Neural progenitor cell (in vitro differentiated cells): Measurements from ENCODE around the gene DNASE1L2. TPM values are rescaled to one million over a fixed set of nuclear protein-coding genes. Genes with fewer than 3 reads are reported as not detected.
"Not testable (repeated sequence)": the region's sequence is repeated elsewhere in the genome, so short reads cannot be mapped to it uniquely, and the experiment has no call there.

Source experiments
- DNase-seq: peaks from one replicate; pipeline ENCODE4 v3.0.0-alpha.2; 2016; ENCODE audit warnings: low spot score
- H2AFZ ChIP-seq: fragments of 200-600 bp; sonication (generic); replicated peaks from 2 replicates; pipeline ENCODE4 v1.6.1; 2016; ENCODE audit warnings: antibody characterized with exemption
- H3F3A ChIP-seq: fragments of 200-600 bp; sonication (generic); 2 replicates; pipeline ENCODE4 v1.6.1; 2016; ENCODE audit warnings: antibody characterized with exemption, low read depth
- H3K27ac ChIP-seq: fragments of 200-600 bp; sonication (generic); 2 replicates; pipeline ENCODE4 v1.5.1; 2016; ENCODE audit warnings: mild to moderate bottlenecking
- H3K27me3 ChIP-seq: fragments of 200-600 bp; sonication (generic); 2 replicates; pipeline ENCODE4 v1.6.1; 2016; ENCODE audit warnings: mild to moderate bottlenecking, moderate library complexity
- H3K36me3 ChIP-seq: fragments of 200-600 bp; sonication (generic); 2 replicates; pipeline ENCODE4 v1.5.1; 2016
- H3K4me1 ChIP-seq: fragments of 200-600 bp; sonication (generic); 2 replicates; pipeline ENCODE4 v1.6.1; 2016; ENCODE audit warnings: mixed run types
- H3K4me2 ChIP-seq: fragments of 200-600 bp; sonication (generic); 2 replicates; pipeline ENCODE4 v1.6.1; 2016
- H3K4me3 ChIP-seq: fragments of 200-600 bp; sonication (generic); 2 replicates; pipeline ENCODE4 v1.5.1; 2016
- H3K79me2 ChIP-seq: fragments of 200-600 bp; sonication (generic); 2 replicates; pipeline ENCODE4 v1.6.1; 2016; ENCODE audit warnings: low read depth
- H3K9ac ChIP-seq: fragments of 200-600 bp; sonication (generic); 2 replicates; pipeline ENCODE4 v1.6.1; 2016
- H3K9me3 ChIP-seq: fragments of 200-600 bp; sonication (generic); 2 replicates; pipeline ENCODE4 v1.5.1; 2016; ENCODE audit warnings: low read depth
- H4K20me1 ChIP-seq: fragments of 200-600 bp; sonication (generic); 2 replicates; pipeline ENCODE4 v1.6.1; 2016; ENCODE audit warnings: low read depth
- H3K27ac Mint-ChIP-seq: 3 replicates; pipeline ENCODE4 v1.8.0; 2021; ENCODE audit warnings: mixed read lengths
- H3K27me3 Mint-ChIP-seq: 2 replicates; pipeline ENCODE4 v1.8.0; 2022; ENCODE audit warnings: low read depth, mild to moderate bottlenecking, inconsistent platforms, moderate library complexity, mixed read lengths; ENCODE audit not compliant: insufficient read depth
- H3K36me3 Mint-ChIP-seq: 3 replicates; pipeline ENCODE4 v1.8.0; 2021; ENCODE audit warnings: mixed read lengths
- H3K4me1 Mint-ChIP-seq: 3 replicates; pipeline ENCODE4 v1.8.0; 2021; ENCODE audit warnings: mixed read lengths
- H3K4me3 Mint-ChIP-seq: 3 replicates; pipeline ENCODE4 v1.8.0; 2021; ENCODE audit warnings: mild to moderate bottlenecking, moderate library complexity, mixed read lengths
- H3K9me3 Mint-ChIP-seq: 3 replicates; pipeline ENCODE4 v1.8.0; 2020; ENCODE audit warnings: mixed read lengths
- CTCF ChIP-seq: fragments of 200-600 bp; sonication (generic); IDR thresholded peaks from 2 replicates; pipeline ENCODE4 v1.5.1; 2017; ENCODE audit warnings: antibody characterized with exemption, mild to moderate bottlenecking
- EZH2 ChIP-seq: fragments of 200-600 bp; sonication (generic); IDR thresholded peaks from 2 replicates; pipeline ENCODE4 v1.6.1; 2017; ENCODE audit warnings: antibody characterized with exemption, mild to moderate bottlenecking, moderate library complexity
- EZH2phosphoT487 ChIP-seq: fragments of 200-600 bp; sonication (generic); IDR thresholded peaks from 2 replicates; pipeline ENCODE4 v1.6.1; 2017; ENCODE audit warnings: antibody characterized with exemption
- total RNA-seq: library from RNA; depleted of rRNA; stranded (reverse); fragments of >200 nt; gene quantifications from 2 replicates; pipeline ENCODE4 v1.2.3, GENCODE V29; 2015; ENCODE audit warnings: low replicate concordance

Gene DNASE1L2
- total RNA-seq, 1 donor from 2014 or later, result 0.21 TPM

- Histone ChIP-seq H3F3A (peaks cover 55% of the 10 kb centered on the region), H3K36me3 (peaks cover 22% of the 10 kb centered on the region), H3K27ac (no peak overlapping the region), H3K79me2 (peaks cover 53% of the 10 kb centered on the region), H3K4me1 (peaks cover 3% of the 10 kb centered on the region), H4K20me1 (peaks cover 67% of the 10 kb centered on the region), H3K9ac (no peak overlapping the region), H3K4me3 (no peak overlapping the region), H3K4me2 (no peak overlapping the region), H3K27me3 (no peaks in the 10 kb centered on the region), H3K9me3 (no peaks in the 10 kb centered on the region), H2AFZ (no peak overlapping the region)
- TF ChIP-seq EZH2 (no peak), CTCF (no peak), EZH2phosphoT487 (no peak)
- DNase-seq, result no peak
- no peaks in the 10 kb centered on the region for H3K9me3 Mint-ChIP-seq
- peaks cover 8% of the 10 kb centered on the region for H3K27me3 Mint-ChIP-seq
- H3K27ac Mint-ChIP-seq, result no peak overlapping the region
- H3K36me3 Mint-ChIP-seq, result peaks cover 39% of the 10 kb centered on the region
- H3K4me3 Mint-ChIP-seq, result peak overlapping the region; percentile 33
- peaks cover 4% of the 10 kb centered on the region for H3K4me1 Mint-ChIP-seq
Measured at GRCh38 chr16:2256531-2257140, 20.4 kb downstream of the DNASE1L2 start.

- Histone ChIP-seq H3K27me3 (no peaks in the 10 kb centered on the region), H3K79me2 (peaks cover 64% of the 10 kb centered on the region), H3K4me2 (no peak overlapping the region), H3K36me3 (peaks cover 23% of the 10 kb centered on the region), H2AFZ (no peak overlapping the region), H3K4me1 (no peaks in the 10 kb centered on the region), H3K4me3 (no peak overlapping the region), H3F3A (peaks cover 47% of the 10 kb centered on the region), H3K9ac (no peak overlapping the region), H3K9me3 (no peaks in the 10 kb centered on the region), H3K27ac (no peak overlapping the region), H4K20me1 (peaks cover 67% of the 10 kb centered on the region)
- Mint-ChIP-seq H3K27ac (no peak overlapping the region), H3K27me3 (peaks cover 8% of the 10 kb centered on the region), H3K4me3 (no peak overlapping the region), H3K9me3 (no peaks in the 10 kb centered on the region), H3K4me1 (no peaks in the 10 kb centered on the region), H3K36me3 (peaks cover 47% of the 10 kb centered on the region)
- TF ChIP-seq CTCF, result no peak
- no peak for TF ChIP-seq EZH2
- no peak for TF ChIP-seq EZH2phosphoT487
- no peak for DNase-seq
Measured at GRCh38 chr16:2257726-2258125, 21.5 kb downstream of the DNASE1L2 start.

GRCh38 chr16:2258530-2258929 is 22.3 kb downstream of the DNASE1L2 start:
- H3K27me3 Mint-ChIP-seq, H3K4me2 ChIP-seq, H2AFZ ChIP-seq, H3K27ac Mint-ChIP-seq, H3K9me3 Mint-ChIP-seq, H3K4me3 Mint-ChIP-seq, H3K4me1 Mint-ChIP-seq, H3K4me3 ChIP-seq, H3K4me1 ChIP-seq, H3K27ac ChIP-seq, H3K27me3 ChIP-seq, H3K9me3 ChIP-seq, H3K9ac ChIP-seq, DNase-seq: not testable (repeated sequence)
- H3K36me3 ChIP-seq, result peaks cover 23% of the 10 kb centered on the region
- peaks cover 42% of the 10 kb centered on the region for H3K36me3 Mint-ChIP-seq
- H4K20me1 ChIP-seq, result peaks cover 72% of the 10 kb centered on the region
- H3K79me2 ChIP-seq, result peaks cover 72% of the 10 kb centered on the region
- peaks cover 39% of the 10 kb centered on the region for H3F3A ChIP-seq

- Mint-ChIP-seq H3K4me1 (peaks cover 7% of the 10 kb centered on the region), H3K36me3 (peaks cover 44% of the 10 kb centered on the region), H3K9me3 (no peaks in the 10 kb centered on the region), H3K27me3 (peaks cover 8% of the 10 kb centered on the region), H3K4me3 (no peak overlapping the region), H3K27ac (no peak overlapping the region)
- DNase-seq, result no peak
- Histone ChIP-seq H3K4me3 (no peak overlapping the region), H4K20me1 (peaks cover 78% of the 10 kb centered on the region), H2AFZ (no peak overlapping the region), H3K9ac (no peak overlapping the region), H3K79me2 (peaks cover 89% of the 10 kb centered on the region), H3K9me3 (no peaks in the 10 kb centered on the region), H3K4me2 (no peak overlapping the region), H3K27ac (no peak overlapping the region), H3K36me3 (peaks cover 23% of the 10 kb centered on the region), H3K4me1 (no peaks in the 10 kb centered on the region), H3F3A (peaks cover 25% of the 10 kb centered on the region), H3K27me3 (no peaks in the 10 kb centered on the region)
- no peak for TF ChIP-seq EZH2phosphoT487
- TF ChIP-seq CTCF, result no peak
- no peak for TF ChIP-seq EZH2
Measured at GRCh38 chr16:2260250-2260649, 24.0 kb downstream of the DNASE1L2 start.

GRCh38 chr16:2263026-2263425 is 26.8 kb downstream of the DNASE1L2 start:
- H3K79me2 ChIP-seq, result peaks cover 97% of the 10 kb centered on the region
- not testable (repeated sequence) for H3K27me3 ChIP-seq, H3K9ac ChIP-seq, H3K9me3 Mint-ChIP-seq, H2AFZ ChIP-seq, H3K4me2 ChIP-seq, DNase-seq, H3K4me3 Mint-ChIP-seq, H3K27me3 Mint-ChIP-seq, H3K4me1 ChIP-seq, H3K27ac Mint-ChIP-seq, H3K27ac ChIP-seq, H3K4me3 ChIP-seq, H3K9me3 ChIP-seq
- peaks cover 18% of the 10 kb centered on the region for H3F3A ChIP-seq
- Mint-ChIP-seq H3K36me3 (peaks cover 35% of the 10 kb centered on the region), H3K4me1 (peaks cover 19% of the 10 kb centered on the region)
- H3K36me3 ChIP-seq, result peaks cover 23% of the 10 kb centered on the region
- peaks cover 86% of the 10 kb centered on the region for H4K20me1 ChIP-seq

GRCh38 chr16:2266887-2267286 is 30.6 kb downstream of the DNASE1L2 start:
- H3K27ac Mint-ChIP-seq, result peak overlapping the region; percentile 51
- Histone ChIP-seq H3K9ac (peak overlapping the region; percentile 100), H3K4me3 (peak overlapping the region; percentile 86), H4K20me1 (peaks cover 70% of the 10 kb centered on the region), H3K79me2 (peaks cover 79% of the 10 kb centered on the region), H3K4me1 (peaks cover 13% of the 10 kb centered on the region), H3K4me2 (peak overlapping the region; percentile 78), H3F3A (peaks cover 15% of the 10 kb centered on the region)
- not testable (repeated sequence) for H3K27me3 ChIP-seq, H2AFZ ChIP-seq, H3K9me3 ChIP-seq, H3K9me3 Mint-ChIP-seq, H3K27me3 Mint-ChIP-seq, H3K27ac ChIP-seq, H3K36me3 ChIP-seq
- H3K4me1 Mint-ChIP-seq, result peaks cover 26% of the 10 kb centered on the region
- H3K4me3 Mint-ChIP-seq, result peak overlapping the region; percentile 96
- peak; percentile 26 for DNase-seq
- H3K36me3 Mint-ChIP-seq, result peaks cover 21% of the 10 kb centered on the region
